GM18498 (cell line): ENCODE data around the gene DEDD2.

ENCODE experiments used
- ATAC-seq: cut with Tn5 transposase; IDR thresholded peaks from one replicate; pipeline ENCODE4 v1.9.1; 2021; ENCODE audit warnings: mild to moderate bottlenecking, moderate library complexity; ENCODE audit not compliant: unreplicated experiment

DEDD2 gene

DNA sequence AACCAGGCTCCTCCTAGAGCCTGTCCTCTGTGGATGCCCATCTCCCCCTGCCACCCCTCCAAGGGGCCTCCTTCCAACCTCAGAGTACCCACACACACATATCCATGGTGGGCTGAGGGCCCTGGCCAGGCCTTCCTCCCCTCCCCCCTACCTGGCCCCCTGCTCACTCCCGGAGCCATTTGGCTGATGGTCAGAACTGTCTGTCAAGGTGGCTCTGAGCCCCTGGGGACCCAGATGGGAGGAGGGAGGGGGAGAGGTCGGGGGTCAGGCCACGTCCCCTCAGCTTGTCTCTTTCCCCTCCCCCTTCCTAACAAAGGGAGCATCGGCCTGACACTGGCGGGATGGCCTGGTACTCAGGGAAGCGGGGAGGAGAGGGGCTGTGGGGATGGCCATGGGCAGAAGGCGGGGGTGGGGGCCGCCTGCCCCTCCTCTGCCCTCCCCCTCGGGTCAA, 66.5 kb downstream of the DEDD2 start:
- ATAC-seq, result no peak

GRCh38 chr19:42150364-42150763, 67.1 kb downstream of the DEDD2 start:
- ATAC-seq, result no peak

- ATAC-seq, result no peak
Observed at GRCh38 chr19:42149447-42150202, 67.9 kb downstream of the DEDD2 start.
